HG02678 (cell line): Measurements from ENCODE around the gene OVOL2.
"Not testable (repeated sequence)": the region's sequence is repeated elsewhere in the genome, so short reads cannot be mapped to it uniquely, and the experiment has no call there.

Source experiments
- ATAC-seq: cut with Tn5 transposase; IDR thresholded peaks from one replicate; pipeline ENCODE4 v1.9.1; 2021; ENCODE audit warnings: mild to moderate bottlenecking, moderate library complexity; ENCODE audit not compliant: unreplicated experiment

Gene OVOL2

DNA sequence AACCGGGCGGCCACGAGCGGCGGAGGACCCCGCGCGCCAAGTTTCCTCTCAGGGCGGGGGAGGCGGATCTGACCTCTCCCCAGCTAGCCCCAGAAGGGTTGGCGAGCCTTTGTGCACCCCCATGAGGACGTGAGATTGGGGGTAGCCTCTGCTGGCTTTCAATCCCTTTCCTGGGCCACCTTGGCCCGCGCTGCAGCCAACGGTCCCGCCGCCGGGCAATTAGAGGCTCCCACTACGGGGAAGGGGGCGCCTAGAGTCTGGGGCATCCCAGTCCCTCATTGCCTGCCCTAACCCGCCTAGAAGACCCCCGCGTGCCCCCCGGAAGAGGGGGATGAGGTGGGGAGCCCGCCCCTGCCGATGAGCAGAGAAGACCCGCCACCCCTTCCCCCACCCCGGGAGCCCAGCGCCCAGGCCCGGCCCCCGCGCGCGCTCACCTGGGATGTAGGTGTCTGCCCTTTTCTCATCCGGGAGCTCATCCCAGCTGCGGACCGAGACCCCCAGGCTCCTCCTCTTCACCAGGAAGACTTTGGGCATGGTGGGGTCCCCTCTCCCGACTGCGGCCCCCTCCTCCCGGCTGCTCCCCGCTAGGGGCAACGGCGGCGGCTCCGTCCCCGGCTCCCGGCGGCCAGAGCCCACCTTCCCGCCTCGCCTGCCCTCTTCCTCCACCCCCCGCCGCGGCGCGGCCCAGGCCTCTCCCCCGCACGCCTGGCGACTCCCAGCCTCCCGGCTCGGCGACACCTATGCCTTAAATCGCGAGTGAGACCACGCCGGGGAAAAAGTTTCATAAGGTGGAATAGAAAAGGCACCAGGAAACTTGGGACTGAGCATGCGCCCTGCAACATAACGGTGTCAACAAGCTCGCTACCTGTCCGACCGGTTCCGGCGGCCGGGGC lies at the start of gene OVOL2:
Gene OVOL2 (minus strand): TSS at position 816 of the 893 bp plus-strand sequence. CDS start 282 bp downstream, at position 534.
- ATAC-seq, result no peak

DNA sequence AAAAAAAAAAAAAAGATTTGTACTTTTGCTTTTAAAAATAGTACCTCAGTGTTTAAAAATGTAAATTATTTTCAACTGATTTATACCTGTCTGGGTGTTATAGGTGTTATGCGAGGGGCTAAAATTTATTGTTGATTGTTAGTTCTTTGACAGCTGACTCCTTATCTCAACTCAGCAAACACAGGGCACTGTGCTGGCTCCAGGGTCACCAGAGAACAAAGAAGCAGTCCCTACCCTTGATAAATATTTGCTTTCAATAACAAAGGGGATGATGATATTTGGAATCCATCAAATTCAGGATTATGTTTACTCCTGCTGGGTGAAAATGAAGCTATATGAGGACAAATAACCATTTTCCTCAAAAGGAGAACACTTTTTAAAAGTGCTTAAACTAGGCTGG lies 45.8 kb upstream of the OVOL2 start:
- ATAC-seq, result no peak

DNA sequence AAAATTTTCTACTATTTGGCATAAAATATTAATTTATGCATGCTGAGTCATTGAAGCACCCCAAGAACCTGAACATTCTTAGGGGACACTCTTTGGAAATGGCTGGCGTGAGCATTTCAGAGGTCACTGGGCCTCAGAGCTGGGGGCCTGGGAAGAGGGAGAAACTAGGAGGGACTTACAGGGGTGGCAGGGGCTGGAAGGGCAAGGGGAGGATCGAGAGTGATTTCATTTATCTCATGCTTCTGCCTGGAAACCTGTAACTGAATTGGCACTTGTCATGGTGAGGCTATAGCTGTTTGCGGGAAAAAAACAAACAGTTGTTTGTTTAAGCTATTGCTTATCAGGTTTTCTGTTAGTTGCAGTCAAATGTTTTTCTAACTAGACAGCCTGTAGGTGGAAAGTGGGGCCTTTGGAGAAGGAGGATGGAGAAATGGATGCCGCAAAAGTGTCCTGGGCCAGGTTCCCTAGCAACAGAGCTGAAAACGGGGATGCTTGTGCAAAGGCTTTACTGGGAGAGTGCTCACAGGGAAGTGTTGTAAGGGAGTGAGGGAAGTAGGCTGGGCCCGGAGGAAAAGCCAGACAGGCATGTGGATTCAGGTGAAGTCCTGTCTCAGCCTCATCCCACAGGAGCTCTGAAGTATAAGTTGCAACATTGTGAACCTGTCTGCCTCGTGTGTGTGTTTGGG lies 43.6 kb upstream of the OVOL2 start:
- no peak for ATAC-seq

DNA sequence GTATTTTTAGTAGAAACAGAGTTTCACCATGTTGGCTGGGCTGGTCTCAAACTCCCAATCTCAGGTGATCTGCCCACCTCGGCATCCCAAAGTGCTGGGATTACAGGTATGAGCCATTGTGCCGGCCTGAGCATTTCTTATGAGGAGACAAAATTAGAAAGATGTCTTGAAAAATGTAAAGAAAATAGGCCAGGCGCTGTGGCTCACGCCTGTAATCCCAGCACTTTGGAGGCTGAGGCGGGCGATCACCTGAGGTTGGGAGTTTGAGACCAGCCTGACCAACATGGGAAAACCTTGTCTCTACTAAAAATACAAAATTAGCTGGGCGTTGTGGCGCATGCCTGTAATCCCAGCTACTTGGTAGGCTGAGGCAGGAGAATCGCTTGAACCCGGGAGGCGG lies 42.9 kb upstream of the OVOL2 start:
- ATAC-seq, result not testable (repeated sequence)

DNA sequence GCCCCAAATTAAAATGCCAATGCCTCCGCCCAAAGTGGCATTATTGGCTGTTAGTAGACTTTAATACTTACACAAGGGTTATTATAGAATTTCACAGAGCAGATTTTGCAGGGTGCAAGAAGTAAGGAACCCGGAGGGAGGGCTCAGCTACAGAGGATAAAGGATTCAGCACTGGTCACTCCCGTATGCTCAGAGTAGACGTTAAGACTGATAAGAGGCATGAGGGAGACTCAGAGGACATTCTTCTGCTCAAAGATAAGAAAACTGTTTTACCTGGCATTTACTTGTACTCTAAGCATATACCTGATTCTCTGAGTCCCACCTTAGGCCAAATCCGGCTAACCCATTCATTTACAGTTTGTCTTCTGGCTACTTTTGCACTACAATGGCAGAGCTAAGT lies 36.5 kb upstream of the OVOL2 start:
- ATAC-seq, result no peak

DNA sequence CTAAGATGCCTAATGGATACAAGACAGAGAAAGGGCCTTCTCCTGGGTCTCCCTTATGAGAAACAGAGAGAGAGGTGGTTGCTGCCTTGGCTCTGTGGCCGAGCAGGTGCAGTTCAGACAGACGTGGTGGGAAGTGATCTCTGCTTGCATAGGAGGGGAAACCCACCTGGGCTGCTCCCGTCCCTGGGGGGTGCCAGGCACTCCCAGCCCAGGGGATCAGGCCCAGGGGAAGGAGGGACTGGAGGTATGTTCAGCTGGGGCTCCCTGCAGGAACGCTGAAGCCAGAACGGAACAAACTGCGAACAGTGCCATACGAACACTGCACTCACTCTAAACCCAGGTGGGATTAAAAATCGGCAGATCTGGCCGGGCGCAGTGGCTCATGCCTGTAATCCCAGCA lies 35.7 kb upstream of the OVOL2 start:
- ATAC-seq, result no peak

DNA sequence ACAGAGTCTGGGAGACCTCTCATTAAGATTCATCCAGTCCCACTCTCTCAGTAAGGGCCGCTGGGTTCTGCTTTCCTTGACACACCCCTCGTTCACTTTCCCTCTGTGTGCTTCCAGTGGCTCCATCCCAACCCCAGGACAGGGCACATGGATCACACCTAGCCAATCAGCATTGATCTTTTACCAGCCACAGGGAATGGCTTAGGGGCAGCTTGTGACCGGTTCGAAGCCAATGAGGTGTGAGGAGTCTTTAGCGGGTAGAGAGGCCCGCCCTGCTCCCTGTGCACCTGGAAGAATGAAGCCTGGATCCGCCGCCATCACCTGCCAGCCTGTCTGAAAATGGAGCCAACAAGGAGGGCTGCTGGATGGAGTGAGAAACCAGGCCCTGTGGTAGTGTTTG lies 35.2 kb upstream of the OVOL2 start:
- no peak for ATAC-seq

DNA sequence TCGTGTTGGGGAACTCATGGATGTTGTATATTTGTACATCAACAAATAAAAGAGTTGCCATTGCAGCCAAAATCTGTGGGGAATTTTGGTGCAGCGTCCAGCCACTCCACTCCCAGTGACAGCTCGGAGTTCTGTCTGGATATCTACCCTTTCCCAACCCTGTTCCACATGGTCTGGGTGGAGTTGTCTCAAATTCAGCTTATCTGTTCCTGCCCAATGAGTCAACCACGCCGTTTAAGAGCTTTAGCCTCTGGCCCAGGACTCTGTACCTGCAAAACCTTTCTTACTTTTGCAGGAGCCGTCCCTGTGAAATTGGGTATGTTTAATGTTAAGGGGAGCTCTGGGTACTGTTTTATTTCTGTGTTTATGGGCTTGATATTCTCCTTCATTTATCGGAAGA lies 33.9 kb upstream of the OVOL2 start:
- ATAC-seq, result no peak

DNA sequence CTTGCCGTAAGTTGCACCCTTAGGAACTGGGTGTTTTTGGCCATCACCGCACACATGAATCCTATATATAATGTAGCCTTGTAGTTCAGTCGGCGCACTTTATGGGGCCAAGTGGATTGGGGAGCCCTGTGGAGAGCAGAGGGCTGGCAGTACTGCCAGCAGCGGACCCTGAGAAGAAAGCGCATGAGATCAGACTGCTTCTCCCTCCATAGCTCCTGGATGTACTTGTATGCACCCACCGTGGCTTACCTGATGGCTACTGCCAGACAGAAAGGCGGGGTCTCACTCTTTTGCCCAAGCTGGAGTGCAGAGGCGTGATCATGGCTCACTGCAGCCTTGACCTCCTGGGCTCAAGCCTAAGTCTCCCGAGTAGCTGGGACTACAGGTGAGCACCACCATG lies 32.8 kb upstream of the OVOL2 start:
- no peak for ATAC-seq

DNA sequence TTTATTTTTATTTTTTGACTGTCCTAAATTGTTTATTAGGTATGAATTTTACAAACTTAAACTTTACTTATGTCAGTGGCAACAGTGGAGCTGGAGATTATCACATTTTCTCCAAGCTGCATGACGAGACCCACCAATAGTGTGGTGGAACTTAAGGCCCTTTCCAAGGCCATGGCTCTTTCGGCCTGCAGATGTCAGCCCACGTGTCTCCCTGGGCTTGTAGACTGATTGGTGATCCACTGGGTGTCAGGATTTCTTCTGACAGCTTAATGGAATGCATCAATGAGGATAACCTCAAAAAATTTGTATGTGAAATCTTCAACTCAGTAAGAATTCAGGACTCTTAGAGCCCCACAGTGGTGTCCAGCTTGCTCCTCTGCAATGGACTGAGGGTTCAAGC lies 32.3 kb upstream of the OVOL2 start:
- ATAC-seq, result no peak

DNA sequence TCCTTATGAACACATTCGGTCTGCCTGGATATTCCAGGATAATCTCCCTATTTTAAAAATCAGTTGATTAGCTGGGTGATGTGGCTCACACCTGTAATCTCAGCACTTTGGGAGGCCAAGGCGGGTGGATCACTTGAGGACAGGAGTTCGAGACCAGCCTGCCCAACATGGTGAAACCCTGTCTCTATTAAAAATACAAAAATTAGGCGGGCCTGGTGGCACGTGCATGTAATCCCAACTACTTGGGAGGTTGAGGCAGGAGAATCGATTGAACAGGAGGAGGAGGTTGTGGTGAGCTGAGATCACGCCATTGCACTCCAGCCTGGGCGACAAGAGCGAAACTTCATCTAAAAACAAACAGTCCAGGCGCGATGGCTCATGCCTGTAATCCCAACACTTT lies 31.1 kb upstream of the OVOL2 start:
- ATAC-seq, result not testable (repeated sequence)

DNA sequence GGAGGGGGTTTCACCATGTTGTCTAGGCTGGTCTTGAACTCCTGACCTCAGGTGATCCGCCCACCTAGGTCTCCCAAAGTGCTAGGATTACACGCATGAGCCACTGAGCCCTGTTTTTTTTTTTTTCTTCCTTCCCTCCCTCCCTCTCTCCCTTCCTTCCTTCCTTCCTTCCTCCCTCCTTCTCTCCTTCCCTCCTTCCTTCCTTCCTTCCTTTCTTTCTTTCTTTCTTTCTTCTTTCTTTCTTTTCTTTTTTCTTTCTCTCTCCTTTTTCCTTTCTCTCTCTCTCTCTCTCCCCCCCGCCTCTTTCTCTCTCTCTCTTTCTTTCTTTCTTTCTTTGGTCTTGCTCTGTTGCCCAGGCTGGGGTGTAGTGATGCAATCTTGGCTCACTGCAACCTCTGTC lies 30.6 kb upstream of the OVOL2 start:
- ATAC-seq, result not testable (repeated sequence)

DNA sequence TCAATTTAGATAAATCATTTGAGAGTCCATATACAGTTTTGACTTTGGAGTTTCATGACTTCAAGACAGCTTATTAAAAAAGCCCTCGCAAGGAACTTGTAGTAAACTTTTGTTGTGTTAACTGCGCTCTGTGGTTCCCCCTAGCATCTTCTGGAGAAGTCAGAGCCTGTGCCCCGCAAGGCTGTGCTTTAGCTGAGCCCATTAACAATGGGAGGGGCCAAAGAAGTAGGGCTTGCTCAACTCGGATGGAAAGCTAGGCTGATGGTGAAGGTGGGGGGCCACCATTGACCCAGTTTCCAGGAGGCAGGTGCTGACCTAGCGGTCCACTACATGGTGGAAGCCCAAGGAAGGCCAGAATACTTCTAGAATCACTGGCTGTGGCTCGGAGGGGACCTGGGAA lies 29.3 kb upstream of the OVOL2 start:
- ATAC-seq, result no peak

DNA sequence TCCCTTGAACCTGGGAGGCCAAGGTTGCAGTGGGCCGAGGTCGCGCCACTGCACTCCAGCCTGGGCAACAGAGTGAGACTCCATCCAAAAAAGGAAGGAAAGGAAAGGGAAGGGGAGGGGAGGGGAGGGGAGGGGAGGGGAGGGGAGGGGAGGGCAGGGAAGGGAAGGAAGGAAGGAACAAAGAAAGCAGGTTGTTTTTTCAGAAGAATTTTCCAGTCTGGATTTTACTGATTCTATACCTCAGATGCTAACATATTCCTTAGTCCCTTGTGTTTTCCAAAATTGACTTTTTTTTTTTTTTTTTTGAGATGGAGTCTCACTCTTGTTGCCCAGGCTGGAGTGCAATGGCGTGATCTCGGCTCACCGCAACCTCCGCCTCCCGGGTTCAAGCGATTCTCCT lies 23.1 kb upstream of the OVOL2 start:
- ATAC-seq, result not testable (repeated sequence)

DNA sequence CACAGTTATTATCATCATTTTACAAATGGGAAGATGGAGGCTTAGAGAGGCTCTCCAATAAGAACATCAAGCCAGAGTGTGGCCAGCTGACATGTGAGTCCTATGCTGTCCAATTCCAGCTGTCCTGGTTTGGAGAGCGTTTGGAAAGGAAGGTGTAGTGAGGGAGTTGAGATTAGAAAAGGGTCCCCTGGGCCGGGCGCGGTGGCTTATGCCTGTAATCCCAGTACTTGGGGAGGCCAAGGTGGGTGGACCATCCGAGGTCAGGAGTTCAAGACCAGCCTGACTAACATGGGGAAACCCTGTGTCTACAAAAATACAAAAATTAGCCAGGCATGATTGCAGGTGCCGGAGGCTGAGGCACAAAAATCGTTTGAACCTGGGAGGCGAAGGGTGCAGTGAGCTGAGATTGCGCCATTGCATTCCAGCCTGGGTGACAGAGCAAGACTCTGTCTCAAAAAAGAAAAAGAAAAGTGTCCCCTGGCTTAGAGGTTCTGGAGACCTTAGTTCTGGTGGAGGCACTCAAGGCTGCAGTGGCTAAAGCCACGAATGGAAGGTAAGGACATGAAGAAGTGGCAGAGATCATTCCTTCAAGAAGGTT lies 22.1 kb upstream of the OVOL2 start:
- ATAC-seq, result no peak

DNA sequence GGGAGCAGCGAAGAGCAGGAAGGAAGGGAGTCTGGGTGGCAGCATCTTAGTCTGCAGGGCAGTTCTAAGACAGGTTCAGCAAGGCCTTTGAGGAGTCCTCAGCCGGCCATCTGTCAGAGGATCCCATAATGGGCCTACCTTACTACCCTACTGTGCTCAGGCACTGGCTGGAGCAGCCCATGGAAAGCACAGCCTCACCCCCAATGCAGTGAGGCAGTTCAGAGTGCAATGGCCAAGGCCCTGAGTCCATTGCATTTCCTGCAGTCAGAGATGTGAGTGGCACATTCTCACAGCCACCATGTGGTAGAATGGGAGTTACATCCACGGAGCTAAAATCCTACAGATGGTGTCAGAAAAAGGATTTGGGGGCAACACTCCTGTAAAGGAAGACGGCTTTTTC lies 19.4 kb upstream of the OVOL2 start:
- ATAC-seq, result no peak

DNA sequence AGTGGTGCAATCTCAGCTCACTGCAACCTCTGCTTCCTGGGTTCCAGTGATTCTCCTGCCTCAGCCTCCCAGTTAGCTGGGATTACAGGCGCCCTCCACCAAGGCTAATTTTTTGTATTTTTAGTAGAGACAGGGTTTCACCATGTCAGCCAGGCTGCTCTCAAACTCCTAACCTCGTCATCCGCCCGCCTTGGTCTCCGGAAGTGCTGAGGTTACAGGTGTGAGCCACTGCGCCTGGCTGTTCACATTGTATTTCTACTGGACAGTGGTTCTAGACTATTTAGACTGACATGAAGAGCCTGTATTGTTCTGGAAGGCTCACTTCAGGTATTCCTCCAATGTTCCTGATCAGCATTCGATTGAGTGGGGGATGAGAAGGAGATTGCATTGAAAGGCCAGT lies 14.8 kb upstream of the OVOL2 start:
- ATAC-seq, result no peak

DNA sequence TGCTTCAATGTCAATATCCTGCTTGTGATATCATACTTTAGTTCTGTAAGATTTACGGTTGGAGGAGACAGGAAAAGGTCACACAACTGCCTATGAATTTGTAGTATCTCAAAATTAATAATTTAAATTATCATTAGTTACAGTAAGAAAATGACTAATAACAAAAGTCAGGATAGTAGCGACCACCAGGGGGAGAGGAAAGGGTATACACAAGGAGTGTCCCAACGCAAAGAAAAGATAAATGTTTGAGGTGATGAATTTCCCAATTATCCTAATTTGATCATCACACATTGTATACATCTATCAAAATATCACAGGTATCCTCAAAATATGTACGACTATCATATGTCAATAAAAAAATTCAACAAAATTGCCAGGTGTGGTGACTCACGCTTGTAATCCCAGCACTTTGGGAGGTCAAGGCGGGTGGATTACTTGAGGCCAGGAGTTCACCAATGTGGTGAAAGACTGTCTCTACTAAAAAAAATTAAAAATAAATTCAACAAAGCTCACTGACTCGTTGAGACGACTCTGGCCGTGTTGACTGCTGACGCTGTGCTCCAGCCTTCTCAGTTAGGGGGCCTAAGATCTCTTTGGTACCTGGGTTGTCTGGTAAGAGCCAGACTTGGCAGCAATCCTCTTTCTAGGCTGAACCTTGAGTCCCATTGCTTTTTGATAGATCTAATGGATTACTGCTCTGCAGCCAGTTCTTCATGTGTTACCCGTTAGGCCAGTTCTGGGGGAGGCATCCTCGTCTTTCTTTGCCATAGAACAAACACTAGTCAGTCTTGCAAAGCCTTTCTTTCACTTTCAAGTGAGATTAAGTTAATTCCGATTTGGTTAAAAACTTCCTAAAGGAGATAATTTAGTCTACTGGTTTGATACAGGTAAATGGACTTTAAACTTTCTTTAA lies 9.0 kb upstream of the OVOL2 start:
- ATAC-seq, result no peak

DNA sequence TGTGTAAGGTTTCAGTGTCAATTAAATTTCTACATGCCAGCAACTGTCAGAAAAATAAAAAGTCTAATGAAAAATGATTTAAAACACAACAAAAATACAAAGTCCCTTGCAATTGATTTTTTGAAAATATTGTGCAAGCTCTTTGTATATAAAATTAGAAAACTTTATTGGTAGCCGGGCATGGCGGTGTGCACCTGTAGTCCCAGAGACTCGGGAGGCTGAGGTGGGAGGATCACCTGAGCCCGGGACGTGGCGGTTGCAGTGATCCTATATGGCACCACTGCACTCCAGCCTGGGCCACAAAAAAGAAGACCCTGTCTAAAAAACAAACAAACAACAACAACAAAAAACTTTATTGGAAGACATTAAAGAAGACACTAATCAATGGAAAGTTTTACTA lies 6.0 kb upstream of the OVOL2 start:
- ATAC-seq, result no peak

DNA sequence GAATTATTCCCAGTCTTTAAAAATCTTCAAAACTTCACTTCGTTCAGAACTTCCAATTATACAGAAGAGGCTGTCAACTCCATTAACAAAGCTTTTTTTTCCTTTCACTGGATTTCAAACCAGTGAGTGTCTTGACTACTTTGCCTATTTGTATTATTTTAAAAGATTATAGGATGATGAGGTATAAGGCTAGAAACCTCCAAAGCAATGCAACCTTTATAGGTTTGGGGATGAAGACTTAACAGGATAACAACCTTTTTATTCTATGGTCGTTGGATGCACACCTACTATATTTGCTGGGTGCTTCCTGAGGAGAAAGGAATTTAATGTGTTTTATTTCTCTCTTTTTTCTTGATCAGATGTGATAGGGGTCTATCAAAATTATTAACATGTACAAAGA lies 1.9 kb upstream of the OVOL2 start:
- ATAC-seq, result no peak
